CD4-positive, alpha-beta T cell treated with Interleukin-17A for 1 hour (primary cell): ENCODE results near the gene LRRC26.

Experiments
- DNase-seq: peaks from one replicate; pipeline ENCODE4 v3.0.0-alpha.2; 2020

Gene LRRC26, protein sequence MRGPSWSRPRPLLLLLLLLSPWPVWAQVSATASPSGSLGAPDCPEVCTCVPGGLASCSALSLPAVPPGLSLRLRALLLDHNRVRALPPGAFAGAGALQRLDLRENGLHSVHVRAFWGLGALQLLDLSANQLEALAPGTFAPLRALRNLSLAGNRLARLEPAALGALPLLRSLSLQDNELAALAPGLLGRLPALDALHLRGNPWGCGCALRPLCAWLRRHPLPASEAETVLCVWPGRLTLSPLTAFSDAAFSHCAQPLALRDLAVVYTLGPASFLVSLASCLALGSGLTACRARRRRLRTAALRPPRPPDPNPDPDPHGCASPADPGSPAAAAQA

DNA sequence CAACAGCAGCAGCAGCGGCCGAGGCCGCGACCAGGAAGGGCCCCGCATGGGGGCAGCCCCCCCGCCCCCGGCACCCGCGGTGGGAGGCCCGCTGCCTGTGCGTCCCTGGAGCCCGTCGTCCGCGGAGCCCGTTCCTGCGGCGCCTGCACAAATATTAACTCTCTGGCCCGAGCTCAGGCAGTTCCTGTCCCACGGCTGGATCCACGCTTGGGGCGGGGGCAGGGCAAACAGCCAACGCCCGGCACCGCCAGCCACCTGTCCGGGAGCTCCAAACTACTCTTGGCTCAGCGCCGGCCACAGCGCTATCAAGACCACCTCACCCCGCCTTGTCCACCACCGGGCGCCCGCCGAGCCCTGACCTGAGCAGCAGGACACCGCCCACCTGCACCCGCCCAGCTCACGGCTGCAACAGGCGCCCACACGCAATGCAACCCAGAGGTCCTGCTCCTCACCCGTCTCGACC lies at the start of gene LRRC26:
Gene LRRC26, minus strand, starts transcription at position 156 of the 463 bp plus-strand sequence. Its CDS starts 108 bp downstream, at position 48.
- no peak for DNase-seq

DNA sequence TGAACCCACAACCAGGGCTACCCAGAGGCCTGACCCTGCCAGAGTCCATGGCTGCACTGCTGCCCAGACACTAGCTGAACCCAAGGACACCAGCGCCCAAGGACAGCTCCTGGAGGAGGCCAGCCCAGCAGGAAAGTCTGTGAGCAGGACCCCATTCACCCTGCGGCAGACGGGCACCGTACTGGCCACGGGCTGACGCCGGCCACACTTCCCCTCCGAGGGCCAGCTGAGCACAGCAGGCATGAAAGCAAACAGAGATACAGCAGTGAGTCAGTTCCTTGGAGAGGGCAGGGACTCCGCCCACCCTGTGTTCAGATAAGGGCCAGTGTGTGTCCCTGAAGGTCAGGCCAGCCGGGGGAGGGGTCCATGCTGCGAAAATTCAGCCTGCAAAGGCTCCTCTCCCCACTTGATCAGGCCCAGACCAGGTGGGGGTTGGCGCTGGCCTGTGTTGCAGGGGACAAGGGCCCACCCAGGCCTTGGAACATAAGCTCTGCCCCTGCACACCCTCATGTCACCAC lies 49.0 kb upstream of the LRRC26 start:
- no peak for DNase-seq

- DNase-seq, result no peak
These were observed 48.4 kb upstream of the LRRC26 start for GRCh38 chr9:137218212-137218753.

- DNase-seq, result no peak
These were observed 47.7 kb upstream of the LRRC26 start for GRCh38 chr9:137217276-137218211.

DNA sequence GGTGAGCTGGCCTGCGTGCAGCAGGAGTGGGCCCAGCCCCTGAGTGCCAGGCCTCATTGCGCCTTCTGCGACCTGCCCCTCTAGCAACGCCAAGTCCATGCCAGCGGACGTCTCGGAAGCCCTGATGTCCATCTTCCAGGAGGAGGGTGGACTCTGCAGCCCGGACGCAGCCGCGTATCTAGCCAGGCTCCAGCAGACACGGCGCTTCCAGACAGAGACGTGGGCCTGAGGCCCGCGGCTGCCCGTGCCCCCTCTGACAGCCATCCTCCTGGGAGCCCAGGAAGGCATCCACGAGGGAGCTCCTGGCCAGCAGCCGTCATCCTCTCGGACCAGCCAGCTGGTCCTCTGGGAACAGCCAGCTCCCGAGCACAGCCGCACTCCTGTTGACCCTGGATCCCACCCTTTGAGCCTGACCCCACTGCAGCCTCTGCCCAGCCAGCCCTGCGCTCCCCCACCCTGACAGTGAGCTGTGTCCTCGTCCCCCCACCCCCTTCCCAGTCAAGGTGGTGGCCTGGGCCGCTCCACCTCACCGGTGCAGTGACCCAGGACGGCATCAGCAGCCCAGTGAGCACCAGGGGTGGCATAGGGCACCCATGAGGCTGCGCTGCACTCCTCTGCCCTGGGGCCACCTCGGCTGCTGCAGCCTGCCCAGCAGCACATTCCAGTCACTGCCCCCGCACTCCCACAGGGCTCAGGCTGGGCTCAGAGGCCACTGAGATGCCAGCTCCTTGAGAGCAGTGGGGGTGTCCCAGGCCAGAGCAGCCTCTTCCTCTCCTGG lies 46.5 kb upstream of the LRRC26 start:
- no peak for DNase-seq

DNA sequence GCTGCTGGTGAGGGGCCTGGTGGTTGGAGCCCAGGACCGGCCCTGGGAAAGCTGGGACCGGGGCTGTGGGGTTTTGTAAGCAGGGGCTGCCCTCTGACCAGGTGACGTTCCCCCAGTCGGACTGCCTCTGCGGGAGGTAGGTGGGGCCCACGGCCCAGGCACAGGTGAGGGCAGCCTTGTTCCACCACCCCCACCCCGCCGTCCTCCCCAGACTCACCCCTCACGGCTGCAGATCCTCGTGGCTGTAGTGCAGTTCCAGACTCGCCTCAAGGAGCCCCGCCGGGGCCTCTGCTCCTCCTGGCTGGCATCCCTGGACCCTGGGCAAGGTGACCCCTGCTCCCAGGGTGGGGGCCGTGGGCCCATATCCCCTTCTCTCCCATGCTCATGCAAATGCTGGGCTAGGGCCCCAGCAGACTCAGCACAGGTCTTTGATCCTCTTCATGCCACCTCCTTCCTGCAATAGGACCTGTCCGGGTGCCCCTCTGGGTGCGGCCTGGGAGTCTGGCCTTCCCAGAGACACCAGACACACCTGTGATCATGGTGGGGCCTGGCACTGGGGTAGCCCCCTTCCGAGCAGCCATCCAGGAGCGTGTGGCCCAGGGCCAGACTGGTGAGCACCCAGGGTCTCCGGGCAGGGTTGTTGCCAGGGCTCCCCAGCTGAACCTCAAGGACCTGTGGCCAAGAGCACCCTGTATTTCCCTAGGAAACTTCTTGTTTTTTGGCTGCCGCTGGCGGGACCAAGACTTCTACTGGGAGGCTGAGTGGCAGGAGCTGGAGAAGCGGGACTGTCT lies 45.5 kb upstream of the LRRC26 start:
- DNase-seq, result no peak

- no peak for DNase-seq
These were observed 44.8 kb upstream of the LRRC26 start for GRCh38 chr9:137214620-137215019.

GRCh38 chr9:137213160-137214060 lies 43.6 kb upstream of the LRRC26 start:
- DNase-seq, result no peak

GRCh38 chr9:137212520-137212919 lies 42.7 kb upstream of the LRRC26 start:
- no peak for DNase-seq

GRCh38 chr9:137211532-137211931 lies 41.7 kb upstream of the LRRC26 start:
- no peak for DNase-seq

GRCh38 chr9:137206602-137207001 lies 36.8 kb upstream of the LRRC26 start:
- no peak for DNase-seq

GRCh38 chr9:137205126-137206069 lies 35.5 kb upstream of the LRRC26 start, which contains the start of the genes NDOR1 and TMEM203:
TSS of gene NDOR1 (plus strand) at chr9:137205700. CDS start at chr9:137205778, 78 bp downstream.
TSS of gene TMEM203 (minus strand) at chr9:137205648. CDS start at chr9:137205414, 234 bp downstream.
- DNase-seq, result peak; percentile 91

GRCh38 chr9:137204731-137205125 lies 34.9 kb upstream of the LRRC26 start:
- DNase-seq, result no peak

DNA sequence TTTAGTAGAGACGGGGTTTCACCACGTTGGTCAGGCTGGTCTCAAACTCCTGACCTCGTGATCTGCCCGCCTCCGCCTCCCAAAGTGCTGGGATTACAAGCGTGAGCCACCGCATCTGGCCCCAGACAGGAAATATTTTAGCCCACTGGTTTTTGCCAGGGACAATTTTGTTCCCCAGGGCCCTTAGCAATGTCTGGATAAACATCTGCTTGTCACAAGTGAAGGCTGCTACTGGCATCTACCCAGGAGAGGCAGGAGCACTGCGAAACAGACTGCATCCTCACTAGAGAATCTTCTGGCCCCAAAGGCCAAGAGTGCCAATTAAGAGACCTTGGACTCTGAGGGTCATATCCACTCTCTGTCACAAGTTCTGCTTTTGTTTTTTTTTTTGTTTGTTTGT lies 33.1 kb upstream of the LRRC26 start:
- no peak for DNase-seq

DNA sequence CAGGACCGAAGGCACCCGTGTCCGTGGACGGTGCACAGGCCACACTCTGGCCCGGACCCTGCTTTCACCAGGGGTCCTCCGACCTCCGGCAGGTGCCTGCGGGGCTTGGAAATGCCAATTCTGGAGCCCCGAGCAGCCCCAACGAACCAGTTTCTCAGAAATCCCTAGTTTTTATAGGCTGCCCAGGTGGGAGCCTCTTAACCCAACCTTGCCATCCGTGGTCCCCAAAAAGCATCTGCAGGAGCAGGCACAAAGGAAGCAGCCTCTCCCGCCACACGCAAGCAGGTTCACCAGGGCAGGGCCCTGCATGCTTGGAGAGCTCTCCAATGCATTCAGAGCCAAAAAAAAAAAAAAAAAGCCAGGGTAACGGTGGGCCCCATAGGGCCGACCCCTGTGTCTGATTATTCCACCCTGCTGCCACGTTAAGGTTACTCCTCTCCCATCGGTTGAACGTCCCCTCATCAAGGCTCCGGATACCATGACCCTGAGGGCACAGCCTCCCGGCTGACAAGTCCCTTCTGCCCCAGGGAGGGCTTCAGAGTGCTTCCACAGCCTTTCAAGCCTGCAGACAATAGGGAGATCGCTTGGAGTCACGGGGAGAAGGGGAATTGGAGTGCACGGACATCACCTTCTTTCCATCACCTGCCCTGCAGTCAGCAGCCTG lies 31.5 kb upstream of the LRRC26 start:
- DNase-seq, result no peak

GRCh38 chr9:137200311-137201204 lies 30.7 kb upstream of the LRRC26 start, which contains the start of gene TPRN:
TSS of gene TPRN (minus strand) at chr9:137200741. CDS start at chr9:137200711, 30 bp downstream.
- DNase-seq, result peak; percentile 99

DNA sequence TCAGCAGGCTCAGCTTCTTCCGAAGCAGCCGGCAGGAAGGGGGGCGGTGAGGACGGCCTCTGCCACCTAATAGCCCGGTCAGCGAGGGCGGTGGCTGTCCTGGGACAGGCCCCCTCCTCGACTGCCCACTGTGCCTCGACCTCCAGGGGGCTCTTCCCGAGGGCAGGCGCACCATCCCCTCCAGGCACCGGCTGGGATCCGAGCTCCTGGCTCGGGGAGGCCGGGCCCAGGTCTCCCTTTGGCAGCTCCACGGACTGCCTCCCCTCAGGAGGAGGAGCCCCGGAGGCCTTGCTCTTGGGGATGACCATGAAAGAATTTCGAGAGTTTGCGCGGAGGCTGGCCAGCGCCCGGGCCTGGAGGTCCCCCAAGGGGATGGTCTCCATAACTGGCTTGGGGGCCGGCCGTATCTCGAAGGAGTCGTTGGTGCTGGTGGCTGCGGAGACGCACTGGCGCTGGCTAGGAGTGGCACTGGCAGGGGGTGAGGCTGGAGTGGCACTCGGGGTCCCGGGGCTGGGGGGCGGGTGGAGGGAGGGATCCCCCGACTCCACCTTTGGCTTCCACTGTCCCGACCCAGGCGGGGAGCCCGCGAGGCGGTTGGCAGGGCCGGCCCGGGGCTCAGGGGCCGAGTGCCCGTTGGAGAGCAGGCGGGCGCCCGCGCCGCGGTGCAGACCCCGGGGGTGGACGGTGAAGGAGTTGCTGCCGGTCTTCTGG lies 29.7 kb upstream of the LRRC26 start:
- DNase-seq, result no peak
